HCT116 (cell line): ENCODE measurements around the gene ARFIP2.

Experiments
- EGR1 ChIP-seq: IDR thresholded peaks from 2 replicates; pipeline ENCODE4 v1.6.1; 2012; ENCODE audit warnings: low read depth
- JUND ChIP-seq: IDR thresholded peaks from 2 replicates; pipeline ENCODE4 v1.6.1; 2012
- POLR2AphosphoS5 ChIP-seq: IDR thresholded peaks from 2 replicates; pipeline ENCODE4 v1.6.1; 2011; ENCODE audit warnings: mild to moderate bottlenecking, low read depth, low read length, moderate library complexity
- ZNF274 ChIP-seq: fragments of 200-500 bp; sonication (Bioruptor generic); IDR thresholded peaks from 2 replicates; pipeline ENCODE4 v1.6.1; 2014; ENCODE audit warnings: mild to moderate bottlenecking, low read depth, low read length, inconsistent platforms
- TF ChIP-seq, protein P1 (sequence below), 3 experiments: fragments of 200-600 bp in 1 of 3; sonication (generic) in 1 of 3; IDR thresholded peaks in 2 of 3; conservative IDR thresholded peaks in 1 of 3; 2 replicates each; pipeline ENCODE4 v1.5.1; 2012 to 2017; ENCODE audit warnings: low read depth in 2 of 3, low read length in 2 of 3, antibody characterized with exemption in 1 of 3, borderline replicate concordance in 1 of 3, control low read depth in 1 of 3, mild to moderate bottlenecking in 1 of 3, mixed read lengths in 1 of 3, mixed run types in 1 of 3, moderate library complexity in 1 of 3; ENCODE audit not compliant: insufficient read depth in 1 of 3

DNA sequence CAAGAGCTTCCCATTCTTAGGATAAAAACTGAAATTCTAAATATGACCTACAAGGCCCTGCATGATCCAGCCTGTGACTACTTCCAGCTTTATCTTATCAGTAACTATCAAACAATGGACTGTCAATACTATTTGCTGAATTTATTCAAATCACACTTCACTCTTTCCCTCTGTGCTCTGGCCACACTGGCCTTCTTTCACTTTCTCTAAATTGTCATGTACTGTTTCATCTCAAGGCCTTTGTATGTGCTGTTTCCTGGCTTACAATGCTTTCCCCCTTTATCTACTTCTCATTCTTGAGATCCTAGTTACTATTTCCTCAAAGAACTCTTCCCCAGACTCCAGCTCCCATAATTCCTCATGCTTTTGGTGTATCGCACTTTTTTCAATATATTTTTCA lies 5.8 kb upstream of the ARFIP2 start:
- TF ChIP-seq ZNF274 (no peak), JUND (no peak), EGR1 (no peak), POLR2AphosphoS5 (no peak)
- TF ChIP-seq, protein P1, sequence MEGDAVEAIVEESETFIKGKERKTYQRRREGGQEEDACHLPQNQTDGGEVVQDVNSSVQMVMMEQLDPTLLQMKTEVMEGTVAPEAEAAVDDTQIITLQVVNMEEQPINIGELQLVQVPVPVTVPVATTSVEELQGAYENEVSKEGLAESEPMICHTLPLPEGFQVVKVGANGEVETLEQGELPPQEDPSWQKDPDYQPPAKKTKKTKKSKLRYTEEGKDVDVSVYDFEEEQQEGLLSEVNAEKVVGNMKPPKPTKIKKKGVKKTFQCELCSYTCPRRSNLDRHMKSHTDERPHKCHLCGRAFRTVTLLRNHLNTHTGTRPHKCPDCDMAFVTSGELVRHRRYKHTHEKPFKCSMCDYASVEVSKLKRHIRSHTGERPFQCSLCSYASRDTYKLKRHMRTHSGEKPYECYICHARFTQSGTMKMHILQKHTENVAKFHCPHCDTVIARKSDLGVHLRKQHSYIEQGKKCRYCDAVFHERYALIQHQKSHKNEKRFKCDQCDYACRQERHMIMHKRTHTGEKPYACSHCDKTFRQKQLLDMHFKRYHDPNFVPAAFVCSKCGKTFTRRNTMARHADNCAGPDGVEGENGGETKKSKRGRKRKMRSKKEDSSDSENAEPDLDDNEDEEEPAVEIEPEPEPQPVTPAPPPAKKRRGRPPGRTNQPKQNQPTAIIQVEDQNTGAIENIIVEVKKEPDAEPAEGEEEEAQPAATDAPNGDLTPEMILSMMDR (IDR thresholded peaks at IDR 0.05 in 2 of 3, conservative IDR thresholded peaks at IDR 0.05 in 1 of 3; ENCODE audit: borderline replicate concordance in 1 of 3, insufficient read depth in 1 of 3, low read depth in 2 of 3, low read length in 2 of 3) = no peak
